K562 (cell line): ENCODE data around the gene TRPC1. TPM values are rescaled to one million over a fixed set of nuclear protein-coding genes. Genes with fewer than 3 reads are reported as not detected.

Experiments used
- CBFA2T3 ChIP-seq: fragments of 450-650 bp; IDR thresholded peaks from 2 replicates; pipeline ENCODE4 v1.6.1; 2017
- DPF2 ChIP-seq: fragments of 450-650 bp; IDR thresholded peaks from 2 replicates; pipeline ENCODE4 v1.6.1; 2016
- E2F1 ChIP-seq: sonication (generic); formaldehyde crosslinking; IDR thresholded peaks from 2 replicates; pipeline ENCODE4 v1.8.1; 2023; ENCODE audit warnings: mild to moderate bottlenecking, missing genetic modification reagents, moderate library complexity
- E2F8 ChIP-seq: fragments of 450-650 bp; IDR thresholded peaks from 2 replicates; pipeline ENCODE4 v1.7.1; 2018; ENCODE audit warnings: mild to moderate bottlenecking, low read depth; ENCODE audit not compliant: partially characterized antibody
- ESRRA ChIP-seq: fragments of 450-650 bp; IDR thresholded peaks from 2 replicates; pipeline ENCODE4 v1.6.1; 2014; ENCODE audit warnings: low read depth, mild to moderate bottlenecking, moderate library complexity, borderline replicate concordance
- FOSL1 ChIP-seq: fragments of 200-800 bp; sonication (Bioruptor generic); conservative IDR thresholded peaks from 2 replicates; pipeline ENCODE4 v1.6.1; 2016; ENCODE audit warnings: missing genetic modification characterization, missing compliant biosample characterization
- MAFK ChIP-seq: IDR thresholded peaks from 2 replicates; pipeline ENCODE4 v1.6.1; 2011; ENCODE audit warnings: low read length, improper control_type of control experiment
- MEF2D ChIP-seq: conservative IDR thresholded peaks from 2 replicates; pipeline ENCODE4 v1.6.1; 2016; ENCODE audit warnings: low read depth, missing genetic modification characterization, missing compliant biosample characterization
- MLLT1 ChIP-seq, 2 experiments: fragments of 450-650 bp; IDR thresholded peaks; 2 replicates each; pipeline ENCODE4 v1.6.1; 2016
- MYBL2 ChIP-seq, 2 experiments: fragments of 450-650 bp in 1 of 2; sonication (generic) in 1 of 2; formaldehyde crosslinking in 1 of 2; IDR thresholded peaks; 2 replicates each; pipeline versions ENCODE4 v1.6.1 to v1.8.1; 2017 to 2022; ENCODE audit warnings: borderline replicate concordance in 1 of 2, inconsistent platforms in 1 of 2, low read depth in 1 of 2, mild to moderate bottlenecking in 1 of 2, missing genetic modification reagents in 1 of 2, moderate library complexity in 1 of 2
- NCOR1 ChIP-seq: fragments of 450-650 bp; IDR thresholded peaks from 2 replicates; pipeline ENCODE4 v1.6.1; 2016; ENCODE audit warnings: mild to moderate bottlenecking, moderate library complexity
- PML ChIP-seq: IDR thresholded peaks from 2 replicates; pipeline ENCODE4 v1.6.1; 2012; ENCODE audit warnings: low read length, inconsistent platforms
- RNF2 ChIP-seq: sonication (generic); IDR thresholded peaks from 2 replicates; pipeline ENCODE4 v1.6.1; 2016
- RREB1 ChIP-seq: fragments of 250-450 bp; sonication (Bioruptor Pico); IDR thresholded peaks from 2 replicates; pipeline ENCODE4 v1.4.0; 2020
- XRCC5 ChIP-seq: fragments of 200-400 bp; formaldehyde crosslinking; IDR thresholded peaks from 2 replicates; pipeline ENCODE4 v1.6.1; 2017; ENCODE audit warnings: low read depth, mild to moderate bottlenecking, low read length
- ZEB2 ChIP-seq: fragments of 450-650 bp; IDR thresholded peaks from 2 replicates; pipeline ENCODE4 v1.6.1; 2016
- ZKSCAN1 ChIP-seq: fragments of 150-350 bp; IDR thresholded peaks from 2 replicates; pipeline ENCODE4 v1.6.1; 2016; ENCODE audit warnings: low read depth, low read length
- ZNF316 ChIP-seq: fragments of 450-650 bp; IDR thresholded peaks from 2 replicates; pipeline ENCODE4 v1.6.1; 2016
- polyA plus RNA-seq, 8 experiments: library from polyadenylated mRNA; depleted of rRNA in 4 of 8; stranded (reverse) in 5 of 8; unstranded in 3 of 8; fragments of >200 nt; fragmentation: Nextera tagmentation in 2 of 8; fragmentation: Illumina TruSeq in 1 of 8; extraction: Ambion mirVana in 2 of 8; extraction: Trizol in 1 of 8; gene quantifications; 2 replicates each; pipeline versions ENCODE4 v1.2.1 to v1.2.3, GENCODE V29; 2011 to 2014; ENCODE audit warnings: inconsistent platforms in 1 of 8, missing spikeins in 1 of 8
- total RNA-seq, 7 experiments: library from RNA; depleted of rRNA in 6 of 7; stranded (reverse); fragments of >200 nt in 6 of 7; fragmentation: Illumina TruSeq in 2 of 7; extraction: Trizol in 2 of 7; gene quantifications; 2 replicates each; pipeline versions ENCODE4 v1.2.1 to v1.2.3, GENCODE V29; 2011 to 2021; ENCODE audit warnings: low replicate concordance in 1 of 7

The TRPC1 gene
- total and polyA plus RNA-seq, 9 of the 15 experiments (the other 6 are each of a cell fraction or from before 2014, with no cell fraction given) = 1.4 to 6.5 (median 3.0) TPM

- TF ChIP-seq RREB1 (no peak), NCOR1 (peak; percentile 85), DPF2 (peak; percentile 79), RNF2 (peak; percentile 22; the same call in 1 of the 2 replicates), XRCC5 (no peak), MLLT1 (IDR thresholded peaks at IDR 0.05) (peak in 1 of 2 experiments; percentile 94; a peak in 2 of 4 replicates), E2F8 (no peak), FOSL1 (tag) (peak; percentile 91), ESRRA (peak; percentile 92), ZKSCAN1 (no peak), E2F1 (CRISPR knock-in tag) (no peak), MYBL2 (IDR thresholded peaks at IDR 0.05; ENCODE audit: low read depth) (no peak), MYBL2 (CRISPR knock-in tag; IDR thresholded peaks at IDR 0.05; ENCODE audit: borderline replicate concordance) (no peak), PML (peak; percentile 38; the same call in 1 of the 2 replicates), MEF2D (tag) (peak; percentile 77), CBFA2T3 (peak; percentile 80), ZEB2 (peak; percentile 48; the same call in 1 of the 2 replicates), ZNF316 (peak; percentile 97), MAFK (peak; percentile 76)
These were observed 126.7 kb downstream of the TRPC1 start (continued) for GRCh38 chr3:142850395-142851023.
